ENCODE data around the gene PTPRZ1.
A peak's percentile ranks its signal among the peaks of the same experiment; 100 is the strongest.

Gene PTPRZ1

DNA sequence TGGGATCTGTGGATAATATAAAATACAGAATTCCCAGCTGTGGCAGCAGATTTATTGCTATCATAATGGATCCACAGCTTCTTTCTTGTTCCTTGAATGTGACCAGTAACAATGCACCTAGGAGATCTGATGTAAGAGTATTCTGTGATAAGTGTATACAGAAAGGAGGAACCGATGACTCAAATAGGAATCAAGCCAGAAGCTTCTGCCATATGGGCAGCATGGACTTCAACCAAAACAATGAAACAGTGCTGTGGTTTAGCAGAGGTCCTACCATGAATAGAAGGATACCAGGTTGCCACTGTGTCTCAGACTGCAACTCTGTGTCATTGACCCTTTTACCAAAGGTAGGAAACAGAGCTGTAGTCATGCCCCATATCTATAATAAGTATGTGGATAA is 81.8 kb downstream of the PTPRZ1 start:
- no peak for DNase-seq (ENCODE audit: low spot score)

GRCh38 chr7:121957626-121958025 is 84.7 kb downstream of the PTPRZ1 start:
- DNase-seq (ENCODE audit: low spot score), result no peak

- no peak for DNase-seq (ENCODE audit: low spot score)
Measured at GRCh38 chr7:121960678-121961077, 87.7 kb downstream of the PTPRZ1 start.

GRCh38 chr7:121961089-121961867 is 88.3 kb downstream of the PTPRZ1 start:
- no peak for DNase-seq (ENCODE audit: low spot score)

DNA sequence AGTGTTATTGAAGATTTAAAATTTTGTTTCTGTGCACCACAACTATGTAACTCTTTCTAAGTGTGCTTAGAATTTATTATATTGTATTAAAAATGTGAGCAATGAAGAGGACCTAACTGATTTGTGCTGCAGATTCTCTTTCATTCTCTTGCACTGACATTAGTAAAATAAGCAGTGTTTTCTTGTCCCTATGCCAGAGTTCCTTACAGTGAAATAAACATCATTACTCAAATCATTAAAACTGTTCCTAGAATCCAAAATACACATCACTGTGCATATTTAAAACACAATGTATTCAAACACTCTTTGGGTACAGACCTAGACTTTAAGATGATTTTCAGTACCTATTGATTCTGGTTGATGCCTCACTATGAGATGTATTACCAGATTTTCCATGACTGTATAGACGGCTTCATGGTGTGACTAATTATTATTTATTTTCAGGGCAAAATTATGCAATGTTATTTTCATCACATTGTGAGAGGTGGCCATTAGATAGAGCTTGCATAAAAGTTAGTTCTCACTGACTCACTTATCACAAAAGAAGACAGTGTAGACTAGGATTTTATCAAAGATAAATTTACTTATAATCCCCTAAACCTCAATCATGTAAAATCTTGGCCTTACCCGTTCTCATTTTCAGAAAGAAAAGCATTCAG is 93.4 kb downstream of the PTPRZ1 start:
- no peak for DNase-seq (ENCODE audit: low spot score)

DNA sequence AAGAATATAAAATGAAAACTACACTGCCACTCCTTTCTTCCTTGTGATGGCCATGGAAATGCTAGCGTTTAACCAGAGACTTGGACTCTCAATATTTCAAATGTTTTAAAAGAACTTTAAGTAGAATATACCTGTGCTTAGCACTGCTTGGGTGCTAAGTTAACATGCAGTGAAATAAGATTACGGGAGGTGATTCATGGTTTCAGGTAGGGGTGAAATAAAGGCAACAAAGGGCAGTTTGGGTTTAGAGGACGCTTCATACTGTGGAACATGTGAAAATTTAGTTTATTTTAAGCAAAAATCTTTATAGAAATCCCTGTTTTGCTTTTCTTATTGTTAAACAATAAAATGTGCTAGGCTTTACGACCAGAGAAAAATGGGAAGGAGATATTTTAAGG is 94.0 kb downstream of the PTPRZ1 start:
- DNase-seq (ENCODE audit: low spot score), result no peak

DNA sequence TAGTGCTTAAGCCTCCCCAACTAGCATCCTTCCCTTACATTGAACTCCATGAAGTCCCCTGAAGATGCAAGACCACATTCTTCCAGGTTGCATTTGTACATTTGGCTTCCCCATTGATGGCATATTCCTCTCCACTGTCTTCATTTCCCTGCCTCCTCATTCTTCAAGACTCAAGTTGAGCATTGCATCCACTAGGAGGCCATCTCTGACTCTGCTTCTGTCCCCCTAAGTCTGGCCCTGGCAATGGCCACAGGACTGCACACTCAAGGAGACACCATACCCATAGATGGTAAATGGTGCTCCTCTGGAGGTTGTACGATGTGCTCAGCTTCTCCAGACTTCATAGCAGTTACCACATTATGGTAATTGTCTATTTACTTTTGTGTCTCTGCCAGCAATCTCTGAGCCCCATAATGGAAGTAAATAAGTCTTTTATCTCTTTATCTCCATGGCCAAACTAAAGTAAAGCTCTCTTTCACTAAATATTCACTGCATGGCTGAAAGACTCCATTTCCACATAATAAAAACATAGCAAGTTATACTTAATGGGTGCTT is 112.6 kb downstream of the PTPRZ1 start:
- no peak for DNase-seq (ENCODE audit: low spot score)

DNA sequence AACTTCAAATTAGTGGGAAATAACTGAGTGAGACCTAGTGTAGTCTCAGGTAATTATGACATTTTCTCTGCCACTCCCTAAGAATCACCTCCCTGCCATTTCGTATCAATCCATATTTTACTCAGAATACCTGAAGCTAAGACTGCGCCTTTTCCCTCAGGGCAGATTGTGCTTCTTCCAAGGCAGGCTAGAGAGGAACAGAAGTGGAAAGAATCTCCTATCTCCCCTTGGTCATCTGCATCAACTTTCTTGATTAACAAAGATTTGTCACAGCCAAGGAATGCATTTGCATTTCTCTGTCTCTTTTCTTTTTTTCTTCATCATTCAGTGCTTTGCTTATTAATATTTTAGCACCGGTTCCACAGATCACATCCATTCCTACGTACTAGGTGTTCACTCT is 119.1 kb downstream of the PTPRZ1 start:
- DNase-seq (ENCODE audit: low spot score), result no peak

- DNase-seq (ENCODE audit: low spot score), result peak; percentile 15
Measured at GRCh38 chr7:121994625-121995410, 121.9 kb downstream of the PTPRZ1 start.

- no peak for DNase-seq (ENCODE audit: low spot score)
Measured at GRCh38 chr7:122006687-122007086, 133.7 kb downstream of the PTPRZ1 start.

DNA sequence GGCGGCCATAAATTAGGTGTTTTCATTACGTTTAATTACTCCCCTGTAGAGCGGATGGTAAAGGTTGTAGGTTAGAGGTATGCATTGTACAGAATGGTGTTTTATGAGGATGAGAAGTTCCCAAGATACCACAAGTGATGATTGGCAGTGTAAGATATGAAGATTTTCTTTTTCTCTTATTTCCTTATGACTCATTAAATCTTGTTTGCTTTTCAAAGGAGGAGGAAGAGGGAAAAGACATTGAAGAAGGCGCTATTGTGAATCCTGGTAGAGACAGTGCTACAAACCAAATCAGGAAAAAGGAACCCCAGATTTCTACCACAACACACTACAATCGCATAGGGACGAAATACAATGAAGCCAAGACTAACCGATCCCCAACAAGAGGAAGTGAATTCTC is 137.2 kb downstream of the PTPRZ1 start:
- DNase-seq (ENCODE audit: low spot score), result no peak

DNA sequence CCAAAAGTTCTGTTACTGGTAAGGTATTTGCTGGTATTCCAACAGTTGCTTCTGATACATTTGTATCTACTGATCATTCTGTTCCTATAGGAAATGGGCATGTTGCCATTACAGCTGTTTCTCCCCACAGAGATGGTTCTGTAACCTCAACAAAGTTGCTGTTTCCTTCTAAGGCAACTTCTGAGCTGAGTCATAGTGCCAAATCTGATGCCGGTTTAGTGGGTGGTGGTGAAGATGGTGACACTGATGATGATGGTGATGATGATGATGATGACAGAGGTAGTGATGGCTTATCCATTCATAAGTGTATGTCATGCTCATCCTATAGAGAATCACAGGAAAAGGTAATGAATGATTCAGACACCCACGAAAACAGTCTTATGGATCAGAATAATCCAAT is 140.1 kb downstream of the PTPRZ1 start:
- DNase-seq (ENCODE audit: low spot score), result no peak

GRCh38 chr7:122013630-122014029 is 140.7 kb downstream of the PTPRZ1 start:
- no peak for DNase-seq (ENCODE audit: low spot score)

DNA sequence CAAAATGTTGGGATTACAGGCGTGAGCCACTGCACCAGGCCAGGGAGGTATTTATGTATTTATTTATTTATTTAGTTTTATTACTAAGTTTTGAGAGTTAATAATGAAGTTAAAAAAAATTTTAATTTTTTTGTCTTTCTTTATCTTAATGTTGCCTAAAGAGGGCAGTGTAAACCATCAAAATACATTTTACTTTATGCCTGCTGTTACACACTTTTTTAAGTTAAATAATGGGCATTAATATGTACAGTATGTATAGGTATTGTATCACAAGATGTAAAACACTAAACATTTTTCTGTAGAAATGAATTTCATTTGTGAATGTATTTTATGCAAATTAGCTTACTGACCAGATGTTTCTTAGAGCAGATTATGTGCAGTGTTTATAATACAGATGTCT is 141.7 kb downstream of the PTPRZ1 start:
- no peak for DNase-seq (ENCODE audit: low spot score)

DNA sequence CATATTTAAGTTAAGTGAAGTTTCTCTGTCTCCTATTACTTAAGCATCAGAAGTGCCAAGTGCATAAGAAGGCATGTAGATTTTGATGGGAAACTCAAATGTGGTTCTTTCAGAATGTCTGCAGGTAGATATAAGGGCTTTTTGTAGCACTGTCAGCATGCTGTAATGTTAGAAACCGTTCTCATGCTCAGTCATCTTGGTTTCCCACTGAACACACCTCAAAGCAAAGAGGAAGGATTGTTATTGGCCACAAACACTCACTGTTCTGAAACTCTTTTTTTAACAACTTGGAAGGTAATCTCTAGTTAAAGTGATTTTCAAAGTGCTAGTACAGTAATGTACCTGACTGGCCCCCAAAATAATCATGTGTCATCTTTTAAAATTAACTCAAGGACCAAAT is 145.1 kb downstream of the PTPRZ1 start:
- DNase-seq (ENCODE audit: low spot score), result no peak

DNA sequence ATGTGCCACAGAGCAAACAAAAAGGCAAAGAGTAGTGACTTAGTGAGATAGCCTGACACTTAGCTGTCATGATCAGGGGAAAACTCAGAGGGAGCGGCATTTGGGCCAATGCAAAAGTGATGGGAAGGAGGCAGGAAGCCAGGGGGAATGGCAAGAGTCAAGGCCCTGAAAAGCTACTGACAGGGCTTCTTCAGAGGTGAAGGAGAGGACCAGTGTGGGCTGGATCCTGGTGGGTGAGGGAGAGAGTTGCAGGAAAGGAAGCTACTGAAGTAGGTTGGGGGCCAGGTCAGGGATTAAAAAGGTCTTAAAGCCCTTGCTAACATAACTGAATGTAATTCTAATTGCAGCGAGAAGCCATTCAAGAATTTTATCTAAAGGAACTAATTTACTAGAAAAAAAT is 154.1 kb downstream of the PTPRZ1 start:
- DNase-seq (ENCODE audit: low spot score), result no peak

DNA sequence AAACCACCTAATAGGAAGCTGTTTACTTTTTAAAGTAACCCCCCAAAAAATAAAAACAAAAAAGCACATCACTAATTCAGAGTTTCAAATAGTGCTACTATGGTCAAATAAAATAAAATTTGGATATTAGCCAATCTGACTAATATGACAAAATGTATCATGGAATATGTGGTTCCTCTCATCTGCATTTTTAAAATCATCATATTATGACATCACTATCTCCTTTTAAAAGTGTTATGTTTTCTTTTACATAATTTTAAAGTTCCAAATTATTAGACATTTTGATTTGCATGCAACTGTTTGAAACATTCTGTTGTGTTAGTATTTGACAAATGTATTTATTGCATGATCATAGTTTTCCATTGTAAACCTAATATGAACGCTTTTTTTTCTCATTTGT is 160.7 kb downstream of the PTPRZ1 start:
- DNase-seq (ENCODE audit: low spot score), result no peak

DNA sequence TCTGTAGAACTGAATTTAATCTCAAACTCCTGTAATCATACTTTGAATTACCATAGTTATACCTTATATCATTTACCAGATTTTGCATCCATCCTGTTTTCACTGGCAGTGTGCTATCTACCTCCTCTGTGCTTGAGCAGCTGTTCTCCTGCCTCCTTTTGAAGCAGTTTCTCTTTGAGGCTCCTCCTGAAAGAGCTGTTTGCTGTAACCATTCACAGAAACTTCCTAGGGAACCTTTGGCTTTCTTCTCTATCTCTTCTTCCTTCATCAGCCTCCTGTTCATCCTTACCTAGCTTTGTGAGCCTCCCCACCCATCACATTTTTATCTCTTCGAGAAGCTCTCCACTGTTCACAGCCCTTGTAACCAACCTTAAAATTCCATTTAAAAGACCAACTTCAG is 162.9 kb downstream of the PTPRZ1 start:
- DNase-seq (ENCODE audit: low spot score), result no peak

- no peak for DNase-seq (ENCODE audit: low spot score)
Measured at GRCh38 chr7:122038134-122038533, 165.2 kb downstream of the PTPRZ1 start.

DNA sequence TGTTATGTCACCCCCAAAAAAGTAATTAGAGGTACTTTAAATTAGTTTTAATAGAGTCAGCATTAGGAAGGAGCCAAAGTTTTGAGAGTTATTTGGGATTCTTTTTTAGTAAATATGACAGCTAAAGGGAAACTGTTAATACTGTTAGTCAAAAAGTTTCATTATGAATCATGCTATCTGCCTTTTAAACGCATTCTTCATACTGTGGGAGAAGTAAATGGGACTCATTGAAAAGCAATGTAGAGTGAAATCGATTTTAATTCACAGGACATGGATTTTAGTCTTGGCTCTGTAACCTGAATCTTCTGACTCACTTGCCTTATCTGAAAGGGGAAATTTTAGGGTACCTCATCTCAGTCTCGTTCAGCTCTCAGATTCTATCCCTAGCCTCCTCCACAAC is 165.9 kb downstream of the PTPRZ1 start:
- no peak for DNase-seq (ENCODE audit: low spot score)

DNA sequence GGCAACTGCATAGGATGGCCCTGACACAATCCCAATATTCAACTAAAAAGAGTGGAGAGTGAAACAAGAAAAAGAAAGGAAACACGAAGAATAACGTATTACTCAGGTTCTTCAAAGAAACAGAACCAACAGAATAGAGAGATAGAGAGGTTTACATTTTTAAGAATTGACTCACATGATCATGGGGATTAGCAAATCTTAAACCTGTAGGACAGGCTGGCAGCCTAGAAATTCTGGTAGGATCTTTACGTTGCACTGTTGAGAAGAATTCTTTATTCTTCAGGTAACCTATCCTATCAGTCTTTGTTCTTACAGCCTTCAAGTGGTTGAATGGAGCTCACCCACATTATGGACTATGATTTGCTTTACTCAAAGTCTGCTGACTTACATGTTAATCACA is 167.2 kb downstream of the PTPRZ1 start:
- DNase-seq (ENCODE audit: low spot score), result no peak

GRCh38 chr7:122046402-122046801 is 173.4 kb downstream of the PTPRZ1 start:
- no peak for DNase-seq (ENCODE audit: low spot score)

- DNase-seq (ENCODE audit: low spot score), result no peak
Measured at GRCh38 chr7:122054393-122054792, 181.4 kb downstream of the PTPRZ1 start.
